Measurements from ENCODE around the gene ZNF777. TPM values are rescaled to one million over a fixed set of nuclear protein-coding genes. Genes with fewer than 3 reads are reported as not detected.

ZNF777 gene
- total and polyA plus RNA-seq, 2 of the 4 experiments (the other 2 are of a cell fraction) = 3.2 to 6.5 TPM

DNA sequence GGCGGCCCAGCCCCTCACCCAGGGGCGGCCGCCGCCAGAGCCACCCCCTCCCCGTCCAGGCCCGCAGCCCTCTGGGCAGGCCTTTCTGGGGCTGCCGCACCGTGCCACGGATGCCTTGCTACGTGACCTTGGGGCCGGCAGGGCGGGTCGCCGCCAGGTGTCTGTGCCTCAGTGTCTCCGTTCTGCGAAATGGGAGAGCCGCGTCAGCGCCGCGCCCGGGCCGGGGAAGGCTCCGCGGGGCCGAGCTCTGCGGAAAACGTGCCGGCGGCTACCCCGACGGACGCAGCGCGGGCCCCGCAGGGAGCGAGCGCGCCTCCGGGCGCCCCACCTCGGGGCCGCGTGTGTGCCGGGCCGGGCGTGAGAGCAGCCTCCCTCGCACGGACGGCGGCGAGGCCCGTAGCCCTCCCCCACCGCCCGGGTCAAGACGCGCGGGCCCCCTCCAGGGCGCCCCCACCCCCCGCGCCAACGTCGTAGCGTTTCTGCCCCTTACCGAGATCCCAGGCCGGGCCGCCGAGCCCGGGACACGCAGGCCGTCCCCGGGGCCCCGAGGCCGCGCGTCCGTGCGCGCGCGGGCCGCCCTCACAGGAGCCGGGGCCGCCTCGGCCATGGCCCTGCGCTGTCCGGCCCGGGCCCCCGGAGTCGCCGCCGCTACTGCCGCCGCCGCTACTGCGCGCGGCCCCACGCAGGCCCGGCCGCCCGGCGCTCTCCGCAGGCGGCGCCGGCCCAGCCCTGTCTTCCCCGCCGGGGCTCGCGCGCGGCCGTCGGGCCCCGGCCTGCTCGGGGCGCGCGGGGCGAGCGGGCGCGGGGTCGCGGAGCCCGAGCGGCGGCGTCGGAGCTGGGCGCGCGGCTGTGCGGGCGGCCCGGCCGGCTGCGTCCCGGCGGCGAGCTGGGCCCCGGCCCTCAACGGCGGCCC, 1.1 kb downstream of the ZNF777 start:
- peak overlapping the region; percentile 33 for H2AK9ac ChIP-seq (replicated peaks; ENCODE audit: low read depth, low read length, poor library complexity)
- peak overlapping the region; percentile 91 for H3K4me3 ChIP-seq (ENCODE audit: insufficient read depth, low read depth, low read length)
- no peaks in the 10 kb centered on the region for H3K27me3 ChIP-seq (ENCODE audit: control insufficient read depth, insufficient read depth, low read length)
- no peaks in the 10 kb centered on the region for H3K9me3 ChIP-seq (ENCODE audit: control insufficient read depth, insufficient read depth, low read length)
- H2BK120ac ChIP-seq (ENCODE audit: low read depth, low read length) = no peak overlapping the region
- no peak overlapping the region for H2BK15ac ChIP-seq (ENCODE audit: low read depth, low read length)
- H3K56ac ChIP-seq (ENCODE audit: extremely low read depth, insufficient read depth, low read length) = no peak overlapping the region
- no peak overlapping the region for H4K91ac ChIP-seq (ENCODE audit: insufficient read depth, low read depth, low read length)
- peaks cover 5% of the 10 kb centered on the region; the same call in 1 of the 2 replicates for H3K4me1 ChIP-seq (ENCODE audit: control insufficient read depth, insufficient read depth, low read length)
- in situ Hi-C loops (cut with MboI; ENCODE audit: low sequenced_read_pairs) (no loop called here), intact Hi-C loops (cut with micrococcal nuclease) (loop anchor here (1.0 to 10.0 kb wide), 2 partner anchors 37 to 165 kb away; no protein-coding TSS in a partner anchor), dilution Hi-C loops (cut with HindIII; ENCODE audit: low sequenced_read_pairs, unreplicated experiment) (no loop called here)
- H2AK5ac ChIP-seq (ENCODE audit: low read depth, low read length) = no peak overlapping the region
- no peak overlapping the region for H2BK20ac ChIP-seq (ENCODE audit: low read depth, low read length)
- no peak overlapping the region for H2BK5ac ChIP-seq (ENCODE audit: low read depth, low read length, poor library complexity, severe bottlenecking)
- ChIA-PET CTCF (interaction anchor here (1.1 kb wide), 1 partner anchor 37 kb away, joined by 3 read pairs; no protein-coding TSS in a partner anchor), POLR2A (ENCODE audit: unreplicated experiment) (interaction anchor here (0.6 to 1.0 kb wide), 2 partner anchors 82 to 198 kb away, joined by 3 to 4 read pairs; partner anchors contain the start of gene ZNF783)
- DNase-seq (no peak), ATAC-seq (ENCODE audit: low read depth) (peak; percentile 54)
- peak overlapping the region; percentile 10; the same call in 1 of the 2 replicates for H3K4ac ChIP-seq (ENCODE audit: low read depth, low read length)
- H3K4me2 ChIP-seq (ENCODE audit: low read depth, low read length) = peak overlapping the region; percentile 60
- H2AFZ ChIP-seq (replicated peaks; ENCODE audit: low read length, poor library complexity) = peak overlapping the region; percentile 98
- WGBS, 2 experiments (ENCODE audit: extremely low coverage in 2 of 2, insufficient read length in 1 of 2) = 1% methylated on average over 73 of the region's 145 CpGs; no CpG with 5 or more reads in 1 of the 2 experiments
- peaks cover 13% of the 10 kb centered on the region for H3K36me3 ChIP-seq (ENCODE audit: control insufficient read depth, insufficient read depth, low read length)
- H3K23ac ChIP-seq (ENCODE audit: low read depth, low read length) = no peak overlapping the region
- peak overlapping the region; percentile 62 for H3K9ac ChIP-seq (ENCODE audit: low read depth, low read length)
- no peak overlapping the region; a peak in 1 of 4 replicates for H4K8ac ChIP-seq (ENCODE audit: low read depth in 2 of 2, low read length in 2 of 2)
- peaks cover 16% of the 10 kb centered on the region for H4K20me1 ChIP-seq (ENCODE audit: insufficient read depth, low read length)
- H3K79me1 ChIP-seq (ENCODE audit: low read depth in 1 of 2, low read length in 2 of 2) = peaks cover 25 to 37% of the 10 kb centered on the region in 2 experiments
- no peaks in the 10 kb centered on the region; the same call in 1 of the 2 replicates for H3K9me1 ChIP-seq (ENCODE audit: insufficient read depth, low read length)
- BruUV-seq (replicated peaks) = no TSS peak
- H3K14ac ChIP-seq (replicated peaks; ENCODE audit: low read depth, low read length) = no peak overlapping the region
- no peak overlapping the region for H3K18ac ChIP-seq (ENCODE audit: low read depth, low read length)
- peak; percentile 29; the same call in 1 of the 2 replicates for TF ChIP-seq MXI1 (IDR thresholded peaks at IDR 0.05; ENCODE audit: borderline replicate concordance, low read depth, low read length)
- TF ChIP-seq, protein P1, sequence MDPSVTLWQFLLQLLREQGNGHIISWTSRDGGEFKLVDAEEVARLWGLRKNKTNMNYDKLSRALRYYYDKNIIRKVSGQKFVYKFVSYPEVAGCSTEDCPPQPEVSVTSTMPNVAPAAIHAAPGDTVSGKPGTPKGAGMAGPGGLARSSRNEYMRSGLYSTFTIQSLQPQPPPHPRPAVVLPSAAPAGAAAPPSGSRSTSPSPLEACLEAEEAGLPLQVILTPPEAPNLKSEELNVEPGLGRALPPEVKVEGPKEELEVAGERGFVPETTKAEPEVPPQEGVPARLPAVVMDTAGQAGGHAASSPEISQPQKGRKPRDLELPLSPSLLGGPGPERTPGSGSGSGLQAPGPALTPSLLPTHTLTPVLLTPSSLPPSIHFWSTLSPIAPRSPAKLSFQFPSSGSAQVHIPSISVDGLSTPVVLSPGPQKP (IDR thresholded peaks at IDR 0.05; ENCODE audit: borderline replicate concordance, low read depth, low read length) = no peak
- 0 out of 2 replicates have a peak overlapping the region, but pooled peaks have one; percentile 27 for H4K5ac ChIP-seq (ENCODE audit: low read depth, low read length)
- peak overlapping the region; percentile 25; the same call in 1 of the 2 replicates for H3K27ac ChIP-seq (ENCODE audit: insufficient read depth, low read length)

All from IMR-90 (cell line).